Coronary artery (tissue), 2 donors: ENCODE data around the gene MRPL34.

ENCODE experiments used
- DNase-seq: peaks from one replicate; pipeline ENCODE4 v3.0.0-alpha.2; 2017; ENCODE audit warnings: low spot score
- H3K27ac ChIP-seq, 2 donors: fragments of 200-600 bp; sonication (generic); one replicate each; pipeline ENCODE4 v1.5.1; 2016 to 2019
- H3K4me3 ChIP-seq: fragments of 200-600 bp; sonication (generic); 2 replicates; pipeline ENCODE4 v1.5.1; 2016; ENCODE audit warnings: mild to moderate bottlenecking, moderate library complexity
- TF ChIP-seq, protein P1 (sequence below): fragments of 200-600 bp; sonication (generic); IDR thresholded peaks from one replicate; pipeline ENCODE4 v1.5.1; 2019; ENCODE audit warnings: antibody characterized with exemption

Gene MRPL34

DNA sequence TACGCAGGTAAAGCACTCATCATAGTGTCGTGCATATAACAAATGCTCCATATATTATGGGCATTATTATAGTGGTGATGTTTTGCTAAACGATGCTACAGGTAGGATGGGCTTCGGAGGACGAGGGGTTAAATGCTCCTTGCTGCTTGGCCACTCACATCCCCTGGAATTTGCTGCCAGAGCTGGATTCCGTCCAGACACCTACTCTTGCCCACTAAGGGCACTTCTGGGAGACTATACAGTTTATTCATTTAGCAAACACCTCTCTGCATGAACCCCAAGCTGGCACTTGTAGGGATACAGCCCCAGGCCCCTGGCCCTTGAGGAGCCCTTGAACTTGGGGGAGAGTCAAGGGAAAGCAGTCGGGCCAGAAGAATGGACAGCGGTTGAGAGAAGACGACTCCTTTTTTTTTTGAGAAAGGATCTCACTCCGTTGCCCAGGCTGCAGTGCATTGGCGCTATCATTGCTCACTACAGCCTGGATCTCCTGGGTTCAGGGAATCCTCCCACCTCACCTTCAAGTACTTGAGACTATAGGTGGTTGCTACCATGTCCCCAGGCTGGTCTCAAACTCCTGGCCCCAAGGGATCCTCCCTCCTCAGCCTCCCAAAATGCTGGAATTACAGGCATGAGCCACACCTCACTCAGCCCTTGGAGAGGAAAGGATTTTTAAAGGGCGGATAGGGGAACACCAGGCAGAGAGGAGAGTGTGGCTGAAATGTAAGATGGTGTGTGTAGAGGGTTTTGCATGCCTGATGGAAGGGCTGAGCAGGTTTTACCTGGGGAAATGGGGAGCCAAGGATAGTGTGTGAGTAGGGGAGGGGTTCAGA is 1.1 kb upstream of the MRPL34 start:
- Histone ChIP-seq H3K27ac (peak overlapping the region; percentile 90 to 94), H3K4me3 (no peak overlapping the region)
- DNase-seq: no peak
- TF ChIP-seq, protein P1, sequence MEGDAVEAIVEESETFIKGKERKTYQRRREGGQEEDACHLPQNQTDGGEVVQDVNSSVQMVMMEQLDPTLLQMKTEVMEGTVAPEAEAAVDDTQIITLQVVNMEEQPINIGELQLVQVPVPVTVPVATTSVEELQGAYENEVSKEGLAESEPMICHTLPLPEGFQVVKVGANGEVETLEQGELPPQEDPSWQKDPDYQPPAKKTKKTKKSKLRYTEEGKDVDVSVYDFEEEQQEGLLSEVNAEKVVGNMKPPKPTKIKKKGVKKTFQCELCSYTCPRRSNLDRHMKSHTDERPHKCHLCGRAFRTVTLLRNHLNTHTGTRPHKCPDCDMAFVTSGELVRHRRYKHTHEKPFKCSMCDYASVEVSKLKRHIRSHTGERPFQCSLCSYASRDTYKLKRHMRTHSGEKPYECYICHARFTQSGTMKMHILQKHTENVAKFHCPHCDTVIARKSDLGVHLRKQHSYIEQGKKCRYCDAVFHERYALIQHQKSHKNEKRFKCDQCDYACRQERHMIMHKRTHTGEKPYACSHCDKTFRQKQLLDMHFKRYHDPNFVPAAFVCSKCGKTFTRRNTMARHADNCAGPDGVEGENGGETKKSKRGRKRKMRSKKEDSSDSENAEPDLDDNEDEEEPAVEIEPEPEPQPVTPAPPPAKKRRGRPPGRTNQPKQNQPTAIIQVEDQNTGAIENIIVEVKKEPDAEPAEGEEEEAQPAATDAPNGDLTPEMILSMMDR: no peak

DNA sequence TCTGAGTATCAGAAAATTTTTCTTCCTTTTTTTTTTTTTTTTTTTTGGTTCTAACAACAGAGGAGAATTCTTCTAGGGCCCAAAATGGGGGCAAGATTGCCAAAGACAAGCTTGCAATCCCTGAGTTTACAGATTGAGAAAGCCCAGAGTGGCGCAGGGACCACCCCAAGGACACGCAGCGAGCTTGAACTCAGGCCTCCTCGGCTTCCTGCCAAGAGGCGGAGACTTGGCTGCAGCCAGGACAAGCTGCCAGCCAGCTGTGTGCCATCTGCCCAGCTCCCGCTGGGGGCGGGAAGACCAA is 506 bp upstream of the MRPL34 start:
- DNase-seq: no peak

DNA sequence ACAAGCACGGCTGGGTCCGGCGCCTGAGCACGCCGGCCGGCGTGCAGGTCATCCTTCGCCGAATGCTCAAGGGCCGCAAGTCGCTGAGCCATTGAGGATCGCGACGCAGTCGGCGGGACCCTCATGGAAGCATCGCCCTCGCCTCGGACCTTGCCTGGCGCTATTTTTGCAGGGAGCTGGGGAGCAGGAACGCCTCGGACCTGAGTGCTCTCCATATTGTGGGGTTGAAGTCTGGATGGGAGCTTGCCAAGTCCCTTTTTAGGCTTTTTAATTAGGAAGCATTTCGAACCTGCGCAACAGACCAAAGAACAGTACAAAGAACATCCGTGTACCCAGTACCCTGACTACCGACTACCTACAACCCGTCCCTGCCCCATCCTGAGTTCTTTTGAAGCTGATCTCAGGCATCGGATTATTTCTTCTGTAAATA is 628 bp downstream of the MRPL34 start:
- peak overlapping the region; percentile 90 to 94 for H3K27ac ChIP-seq
- no peak for DNase-seq
- TF ChIP-seq, protein P1: no peak
- peak overlapping the region; percentile 81 for H3K4me3 ChIP-seq

More for the DNA sequence above, 506 bp upstream of the MRPL34 start:
- TF ChIP-seq, protein P1: no peak
- Histone ChIP-seq H3K27ac (peak overlapping the region; percentile 90 to 94), H3K4me3 (peak overlapping the region; percentile 81)

DNA sequence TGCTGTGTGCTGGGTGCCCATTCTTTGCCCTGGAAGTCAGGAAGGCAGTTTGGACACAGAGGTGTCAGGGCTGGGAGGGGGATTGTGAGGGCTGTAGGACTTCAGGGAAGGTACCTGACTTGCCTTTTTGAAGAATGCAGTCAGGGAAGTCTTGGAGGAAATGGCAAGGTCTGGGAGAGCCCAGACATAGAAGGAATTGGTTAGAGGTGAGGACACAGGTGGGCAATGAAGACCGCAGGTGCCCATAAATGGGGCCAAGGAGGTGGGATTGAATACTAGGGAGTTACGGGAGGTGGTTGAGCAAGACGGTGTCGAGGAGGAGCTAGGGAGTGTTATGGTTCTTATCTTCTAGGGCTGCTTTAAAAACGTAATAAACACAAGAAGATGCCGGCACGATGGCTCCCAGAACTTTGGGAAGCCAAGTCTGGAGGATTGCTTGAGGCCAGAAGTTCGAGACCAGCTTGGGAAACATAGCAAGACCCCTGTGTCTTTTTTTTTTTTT is 2.3 kb downstream of the MRPL34 start:
- Histone ChIP-seq H3K27ac (no peak overlapping the region), H3K4me3 (no peak overlapping the region)
- TF ChIP-seq, protein P1: no peak
- no peak for DNase-seq

DNA sequence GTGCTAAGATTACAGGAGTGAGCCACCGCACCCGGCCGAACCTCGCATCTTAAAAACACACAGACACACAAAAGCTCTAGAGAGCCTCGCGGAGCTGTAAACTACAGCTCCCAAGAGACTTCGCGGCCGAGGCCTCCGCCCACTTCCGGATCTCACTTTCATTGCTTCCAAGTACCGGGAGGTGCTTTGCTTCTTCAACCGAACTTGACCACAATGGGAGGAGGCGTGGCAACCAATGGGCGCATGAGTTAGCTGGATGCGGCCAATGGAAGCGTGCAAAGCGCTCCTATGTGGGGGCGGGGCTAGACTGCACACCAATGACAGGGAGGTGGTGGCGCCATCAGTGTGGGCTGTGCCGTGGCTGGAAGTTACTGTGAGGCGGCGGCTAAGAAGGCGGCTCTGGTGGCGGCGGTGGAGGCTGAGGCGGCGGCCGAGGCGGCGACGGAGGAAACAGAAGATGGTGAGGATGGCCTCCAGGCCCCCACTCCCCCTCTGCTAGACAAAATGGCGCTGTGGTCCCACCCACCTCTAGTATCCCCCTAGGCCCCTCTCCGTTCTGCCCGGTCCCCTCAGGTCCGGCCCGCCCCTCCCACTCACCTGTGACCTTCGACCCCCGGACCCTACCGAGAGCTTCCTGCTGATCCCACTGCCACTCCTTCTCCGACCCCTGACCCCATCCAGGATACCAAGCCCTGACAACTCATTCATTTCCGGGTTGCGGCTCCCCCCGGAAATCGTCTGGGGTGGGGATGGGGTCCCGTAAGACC is 3.7 kb downstream of the MRPL34 start, which contains the start of gene DDA1:
TSS of gene DDA1 (plus strand) at position 366 of the 767 bp plus-strand sequence. CDS start at position 458, 92 bp downstream.
- peak within 1 kb of the TSS; percentile 82 for H3K4me3 ChIP-seq
- peak within 1 kb of the TSS; percentile 77 to 86 for H3K27ac ChIP-seq
- DNase-seq: peak; percentile 100
- TF ChIP-seq, protein P1: no peak

DNA sequence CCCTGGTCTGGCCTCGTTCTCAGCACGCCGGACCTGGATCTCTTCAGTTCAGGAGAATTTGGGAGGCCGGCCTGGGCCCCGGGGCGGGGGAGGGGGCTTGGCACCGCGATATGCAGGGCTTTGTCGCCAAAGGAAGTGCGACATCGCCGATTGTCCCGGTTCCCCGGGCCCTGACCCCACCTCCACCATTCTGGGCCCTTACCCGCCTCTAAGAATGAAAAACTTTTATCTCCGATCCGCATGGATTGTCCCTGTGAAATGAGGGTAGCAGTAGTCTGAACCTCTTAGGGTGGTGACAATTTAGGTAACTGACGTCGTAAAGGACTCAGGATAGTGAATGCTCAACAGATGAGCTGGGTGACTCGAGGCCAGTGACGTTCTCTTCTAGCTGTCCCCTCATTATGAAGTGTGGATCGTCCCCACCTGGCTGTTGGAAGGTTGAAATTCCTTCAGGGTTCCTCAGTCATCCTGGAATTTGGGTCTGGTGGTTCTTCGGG is 4.3 kb downstream of the MRPL34 start:
- Histone ChIP-seq H3K4me3 (peak overlapping the region; percentile 82), H3K27ac (peak overlapping the region; percentile 77 to 86)
- TF ChIP-seq, protein P1: no peak
- no peak for DNase-seq
